ENCODE measurements around the gene FRG1. TPM values are rescaled to one million over a fixed set of nuclear protein-coding genes. Genes with fewer than 3 reads are reported as not detected.
"Not testable (repeated sequence)": the region's sequence is repeated elsewhere in the genome, so short reads cannot be mapped to it uniquely, and the experiment has no call there.

The FRG1 gene
- polyA plus RNA-seq, 1 of the 3 experiments (the other 2 are of a cell fraction): 12.4 TPM

- H3K9me3 ChIP-seq; H3K79me2 ChIP-seq (ENCODE audit: insufficient read depth); H3K9ac ChIP-seq; H4K20me1 ChIP-seq (ENCODE audit: insufficient read depth); H3F3A ChIP-seq (replicated peaks; ENCODE audit: insufficient read depth); DNase-seq; H3K27ac ChIP-seq (ENCODE audit: low read depth in 2 of 2, low read length in 1 of 2); H2AFZ ChIP-seq (ENCODE audit: low read depth); H3K4me1 ChIP-seq (ENCODE audit: control insufficient read depth in 1 of 2, insufficient read depth in 2 of 2, low read depth in 1 of 2, low read length in 1 of 2); H3K9me2 ChIP-seq; H3K4me3 ChIP-seq (ENCODE audit: low read depth in 2 of 2, low read length in 1 of 2); CTCF ChIA-PET; H3K4me2 ChIP-seq; H3K27me3 ChIP-seq (ENCODE audit: insufficient read depth); H3K36me3 ChIP-seq (replicated peaks in 1 of 2; ENCODE audit: control insufficient read depth in 1 of 2, insufficient read depth in 2 of 2, low read length in 1 of 2); POLR2A ChIA-PET: not testable (repeated sequence)
- 20% methylated on average over 2 of the region's 3 CpGs for WGBS (ENCODE audit: low lambda C conversion rate)
Measured at GRCh38 chr4:189989941-189990340, 49.3 kb downstream of the FRG1 start.

Small RNA genes within 50 kb of the gene (small RNA-seq; reads per million reads assigned to genes)
- 0 reads per million in 7 experiments for gene MLLT10P2

Other genes with a start within 250 kb of the FRG1 start
- not detected in 2 replicates for gene FRG2, start 86.4 kb downstream of the FRG1 start, polyA plus RNA-seq (2012; rRNA removed)
- gene DBET, start 123.6 kb downstream of the FRG1 start, polyA plus RNA-seq (2012; rRNA removed): not detected in 2 replicates
- not detected in 2 replicates for gene DUX4, start 232.9 kb downstream of the FRG1 start, polyA plus RNA-seq (2012; rRNA removed)

Data from SK-N-SH (cell line).